SK-N-MC (cell line): Measurements from ENCODE around the gene EFCAB6.

Experiments used
- DNase-seq: peaks from one replicate; pipeline ENCODE4 v3.0.0-alpha.2; 2011; ENCODE audit warnings: low read depth, low spot score
- H3K27ac ChIP-seq: fragments of 200-600 bp; sonication (generic); 2 replicates; pipeline ENCODE4 v1.5.1; 2016; ENCODE audit warnings: mixed run types
- H3K36me3 ChIP-seq: fragments of 200-600 bp; sonication (generic); 2 replicates; pipeline ENCODE4 v1.6.1; 2017; ENCODE audit warnings: antibody characterized with exemption, low read length, mixed read lengths; ENCODE audit not compliant: insufficient read depth
- H3K4me3 ChIP-seq: fragments of 200-600 bp; sonication (generic); 2 replicates; pipeline ENCODE4 v1.5.1; 2016
- H3K9ac ChIP-seq: fragments of 200-600 bp; sonication (generic); 2 replicates; pipeline ENCODE4 v1.8.0; 2017; ENCODE audit warnings: mixed run types, mixed read lengths; ENCODE audit not compliant: insufficient read length
- H3K9me3 ChIP-seq: fragments of 200-600 bp; sonication (generic); 2 replicates; pipeline ENCODE4 v1.6.1; 2017; ENCODE audit warnings: low read depth, mild to moderate bottlenecking, antibody characterized with exemption, low read length, moderate library complexity, mixed read lengths
- EZH2 ChIP-seq: fragments of 200-600 bp; sonication (generic); IDR thresholded peaks from one replicate; pipeline ENCODE4 v1.6.1; 2017; ENCODE audit warnings: antibody characterized with exemption
- FOXP2 ChIP-seq: optimal IDR thresholded peaks from 2 replicates; pipeline ENCODE3; 2011; ENCODE audit warnings: mild to moderate bottlenecking, moderate library complexity; ENCODE audit not compliant: insufficient read depth; ENCODE audit errors: extremely low read length, control extremely low read depth
- POLR2AphosphoS5 ChIP-seq: IDR thresholded peaks from 2 replicates; pipeline ENCODE4 v1.6.1; 2012; ENCODE audit warnings: mild to moderate bottlenecking, low read depth, low read length, borderline replicate concordance

The EFCAB6 gene

GRCh38 chr22:43833286-43834240 is 21.5 kb upstream of the EFCAB6 start:
- Histone ChIP-seq H3K36me3 (no peaks in the 10 kb centered on the region), H3K9ac (no peak overlapping the region), H3K4me3 (no peak overlapping the region), H3K27ac (no peak overlapping the region), H3K9me3 (no peaks in the 10 kb centered on the region)
- no peak for TF ChIP-seq EZH2
- TF ChIP-seq POLR2AphosphoS5, result no peak
- no peak for TF ChIP-seq FOXP2
- no peak for DNase-seq

- H3K27ac ChIP-seq, result no peak overlapping the region
- TF ChIP-seq POLR2AphosphoS5, result no peak
- no peak for TF ChIP-seq EZH2
- no peak for TF ChIP-seq FOXP2
- no peak for DNase-seq
Measured at GRCh38 chr22:43832393-43833265, 20.5 kb upstream of the EFCAB6 start.

GRCh38 chr22:43831561-43832392 is 19.7 kb upstream of the EFCAB6 start:
- Histone ChIP-seq H3K27ac (no peak overlapping the region), H3K9me3 (no peaks in the 10 kb centered on the region), H3K4me3 (no peak overlapping the region), H3K9ac (no peak overlapping the region), H3K36me3 (no peaks in the 10 kb centered on the region)
- no peak for DNase-seq
- TF ChIP-seq POLR2AphosphoS5, result no peak
- TF ChIP-seq FOXP2, result no peak
- no peak for TF ChIP-seq EZH2

More at GRCh38 chr22:43832393-43833265, 20.5 kb upstream of the EFCAB6 start:
- Histone ChIP-seq H3K4me3 (no peak overlapping the region), H3K9me3 (no peaks in the 10 kb centered on the region), H3K36me3 (no peaks in the 10 kb centered on the region), H3K9ac (no peak overlapping the region)

- TF ChIP-seq EZH2 (no peak), FOXP2 (no peak), POLR2AphosphoS5 (no peak)
Measured at GRCh38 chr22:43830931-43831560, 18.9 kb upstream of the EFCAB6 start.

GRCh38 chr22:43829904-43830851 is 18.1 kb upstream of the EFCAB6 start:
- TF ChIP-seq FOXP2 (no peak), POLR2AphosphoS5 (no peak), EZH2 (no peak)
- H3K9ac ChIP-seq, result no peak overlapping the region
- DNase-seq, result no peak
- no peak overlapping the region for H3K27ac ChIP-seq
- no peaks in the 10 kb centered on the region for H3K36me3 ChIP-seq
- no peak overlapping the region for H3K4me3 ChIP-seq
- H3K9me3 ChIP-seq, result no peaks in the 10 kb centered on the region

More at GRCh38 chr22:43830931-43831560, 18.9 kb upstream of the EFCAB6 start:
- no peak overlapping the region for H3K4me3 ChIP-seq
- no peak for DNase-seq
- H3K36me3 ChIP-seq, result no peaks in the 10 kb centered on the region
- H3K9ac ChIP-seq, result no peak overlapping the region
- H3K27ac ChIP-seq, result no peak overlapping the region
- H3K9me3 ChIP-seq, result no peaks in the 10 kb centered on the region

- H3K4me3 ChIP-seq, result no peak overlapping the region
- no peak overlapping the region for H3K9ac ChIP-seq
- H3K27ac ChIP-seq, result no peak overlapping the region
- no peaks in the 10 kb centered on the region for H3K9me3 ChIP-seq
- no peaks in the 10 kb centered on the region for H3K36me3 ChIP-seq
- no peak for DNase-seq
- TF ChIP-seq FOXP2, result no peak
- no peak for TF ChIP-seq POLR2AphosphoS5
- TF ChIP-seq EZH2, result no peak
Measured at GRCh38 chr22:43828998-43829782, 17.1 kb upstream of the EFCAB6 start.

- Histone ChIP-seq H3K36me3 (no peaks in the 10 kb centered on the region), H3K9ac (no peak overlapping the region), H3K9me3 (no peaks in the 10 kb centered on the region), H3K4me3 (no peak overlapping the region), H3K27ac (no peak overlapping the region)
- TF ChIP-seq POLR2AphosphoS5, result no peak
- TF ChIP-seq EZH2, result no peak
- TF ChIP-seq FOXP2, result no peak
- DNase-seq, result no peak
Measured at GRCh38 chr22:43828725-43828997, 16.6 kb upstream of the EFCAB6 start.
